ENCODE data around the gene LRRC18. TPM values are rescaled to one million over a fixed set of nuclear protein-coding genes. Genes with fewer than 3 reads are reported as not detected.

The LRRC18 gene
- total RNA-seq, 2 donors from 2014 or later = not detected

GRCh38 chr10:48879451-48879850, 60.2 kb downstream of the LRRC18 start:
- Histone ChIP-seq H3K36me3 (no peaks in the 10 kb centered on the region), H3K27ac (no peak overlapping the region), H3K27me3 (replicated peaks; ENCODE audit: insufficient read depth) (no peaks in the 10 kb centered on the region), H3K9me3 (no peaks in the 10 kb centered on the region), H3K4me1 (ENCODE audit: control insufficient read depth in 1 of 2, low read depth in 2 of 2) (no peaks in the 10 kb centered on the region), H3K4me3 (no peak overlapping the region)
- no peak for ATAC-seq (ENCODE audit: insufficient number of reproducible peaks, low FRiP score, low read depth)
- DNase-seq (ENCODE audit: low spot score) = no peak
- TF ChIP-seq, protein P1, sequence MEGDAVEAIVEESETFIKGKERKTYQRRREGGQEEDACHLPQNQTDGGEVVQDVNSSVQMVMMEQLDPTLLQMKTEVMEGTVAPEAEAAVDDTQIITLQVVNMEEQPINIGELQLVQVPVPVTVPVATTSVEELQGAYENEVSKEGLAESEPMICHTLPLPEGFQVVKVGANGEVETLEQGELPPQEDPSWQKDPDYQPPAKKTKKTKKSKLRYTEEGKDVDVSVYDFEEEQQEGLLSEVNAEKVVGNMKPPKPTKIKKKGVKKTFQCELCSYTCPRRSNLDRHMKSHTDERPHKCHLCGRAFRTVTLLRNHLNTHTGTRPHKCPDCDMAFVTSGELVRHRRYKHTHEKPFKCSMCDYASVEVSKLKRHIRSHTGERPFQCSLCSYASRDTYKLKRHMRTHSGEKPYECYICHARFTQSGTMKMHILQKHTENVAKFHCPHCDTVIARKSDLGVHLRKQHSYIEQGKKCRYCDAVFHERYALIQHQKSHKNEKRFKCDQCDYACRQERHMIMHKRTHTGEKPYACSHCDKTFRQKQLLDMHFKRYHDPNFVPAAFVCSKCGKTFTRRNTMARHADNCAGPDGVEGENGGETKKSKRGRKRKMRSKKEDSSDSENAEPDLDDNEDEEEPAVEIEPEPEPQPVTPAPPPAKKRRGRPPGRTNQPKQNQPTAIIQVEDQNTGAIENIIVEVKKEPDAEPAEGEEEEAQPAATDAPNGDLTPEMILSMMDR (IDR thresholded peaks at IDR 0.05) = no peak

DNA sequence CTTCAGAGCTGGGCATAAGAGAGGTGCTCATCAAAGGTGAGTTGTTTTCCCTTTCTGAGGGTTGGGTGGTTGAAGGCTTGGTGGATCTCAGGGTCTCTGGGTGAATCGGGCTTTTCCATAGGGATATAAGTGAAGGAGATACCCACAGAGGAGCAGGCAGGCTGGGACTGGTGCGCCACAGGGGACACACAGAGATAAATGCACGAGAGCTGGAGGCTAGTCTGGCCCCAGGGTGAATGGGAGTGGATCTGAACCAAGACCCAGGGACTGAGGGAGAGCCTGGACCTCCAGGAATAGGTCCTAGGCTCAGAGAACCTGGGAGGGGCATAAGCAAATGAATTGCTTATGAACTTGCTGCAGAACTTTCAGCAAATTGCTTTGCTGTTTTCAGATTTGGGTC, 61.5 kb downstream of the LRRC18 start:
- Histone ChIP-seq H3K36me3 (no peaks in the 10 kb centered on the region), H3K27ac (no peak overlapping the region), H3K4me1 (ENCODE audit: control insufficient read depth in 1 of 2, low read depth in 2 of 2) (no peaks in the 10 kb centered on the region), H3K27me3 (replicated peaks; ENCODE audit: insufficient read depth) (no peaks in the 10 kb centered on the region), H3K9me3 (no peaks in the 10 kb centered on the region), H3K4me3 (no peak overlapping the region)
- no peak for DNase-seq (ENCODE audit: low spot score)
- ATAC-seq (ENCODE audit: insufficient number of reproducible peaks, low FRiP score, low read depth) = no peak
- TF ChIP-seq, protein P1 (IDR thresholded peaks at IDR 0.05) = no peak

GRCh38 chr10:48872234-48872633, 67.4 kb downstream of the LRRC18 start:
- Histone ChIP-seq H3K9me3 (no peaks in the 10 kb centered on the region), H3K27ac (no peak overlapping the region), H3K4me1 (ENCODE audit: control insufficient read depth in 1 of 2, low read depth in 2 of 2) (no peaks in the 10 kb centered on the region), H3K36me3 (no peaks in the 10 kb centered on the region), H3K27me3 (replicated peaks; ENCODE audit: insufficient read depth) (no peaks in the 10 kb centered on the region), H3K4me3 (no peak overlapping the region)
- TF ChIP-seq, protein P1 (IDR thresholded peaks at IDR 0.05) = no peak
- no peak for ATAC-seq (ENCODE audit: insufficient number of reproducible peaks, low FRiP score, low read depth)
- no peak for DNase-seq (ENCODE audit: low spot score)

Other genes with a start within 250 kb of the LRRC18 start
- gene VSTM4, start 175.7 kb upstream of the LRRC18 start, total RNA-seq = 10 to 100 TPM; 24.4 to 46.4 TPM
- gene FAM170B, start 194.2 kb upstream of the LRRC18 start, total RNA-seq = not detected
- 10 to 100 TPM in 1 of 2 donors, 1 to 10 TPM in 1; 9.6 to 14.8 TPM for gene TMEM273, start 248.6 kb upstream of the LRRC18 start, total RNA-seq

Data from thoracic aorta (tissue), 2 donors.